HEK293 (cell line): ENCODE measurements around the gene IRX3.

Experiments used
- CTCF ChIA-PET: fragments of 350-600 bp; formaldehyde crosslinking; extraction: SDS; loops from one replicate; lab custom pipeline; 2021; ENCODE audit warnings: antibody characterized with exemption; lab: Yijun Ruan, JAX
- POLR2A ChIA-PET: fragments of 300-600 bp; formaldehyde crosslinking; extraction: SDS; loops from one replicate; lab custom pipeline; 2020; ENCODE audit warnings: antibody characterized with exemption, inconsistent platforms; lab: Yijun Ruan, JAX
- H3K27ac ChIP-seq: fragments of 200-500 bp; sonication (Bioruptor generic); 2 replicates; pipeline ENCODE4 v1.5.1; 2014; ENCODE audit warnings: low read depth, low read length, control low read depth, inconsistent platforms; ENCODE audit errors: extremely low read depth
- H3K36me3 ChIP-seq, 2 experiments: fragments of 200-500 bp in 1 of 2; sonication (Bioruptor generic) in 1 of 2; 1 replicate in 1 of 2; 2 replicates in 1 of 2; pipeline ENCODE4 v1.5.1; 2014 to 2017; ENCODE audit warnings: inconsistent platforms in 2 of 2, low read length in 2 of 2; ENCODE audit not compliant: control insufficient read depth in 2 of 2, insufficient read depth in 1 of 2
- H3K4me1 ChIP-seq: fragments of 200-500 bp; sonication (Bioruptor generic); 2 replicates; pipeline ENCODE4 v1.5.1; 2014; ENCODE audit warnings: mild to moderate bottlenecking, low read length, inconsistent platforms; ENCODE audit not compliant: control insufficient read depth, insufficient read depth
- H3K4me3 ChIP-seq: 2 replicates; pipeline ENCODE4 v1.5.1; 2011; ENCODE audit warnings: low read depth, mild to moderate bottlenecking, control low read depth, low read length, moderate library complexity
- H3K9me3 ChIP-seq: fragments of 200-500 bp; sonication (Bioruptor generic); 2 replicates; pipeline ENCODE4 v1.5.1; 2014; ENCODE audit warnings: low read depth, low read length, inconsistent platforms; ENCODE audit not compliant: control insufficient read depth, insufficient read depth
- BCL11A ChIP-seq: fragments of 450-650 bp; formaldehyde crosslinking; IDR thresholded peaks from 2 replicates; pipeline ENCODE4 v1.5.1; 2016; ENCODE audit warnings: low read depth, missing biosample characterization, missing genetic modification characterization
- ELK4 ChIP-seq: IDR thresholded peaks from 2 replicates; pipeline ENCODE4 v1.6.1; 2011; ENCODE audit warnings: mild to moderate bottlenecking, low read depth, low read length, borderline replicate concordance
- KLF10 ChIP-seq: fragments of 450-650 bp; IDR thresholded peaks from 2 replicates; pipeline ENCODE4 v1.5.1; 2018; ENCODE audit warnings: missing biosample characterization, mild to moderate bottlenecking, missing genetic modification characterization
- KLF7 ChIP-seq: fragments of 450-650 bp; formaldehyde crosslinking; IDR thresholded peaks from 2 replicates; pipeline ENCODE4 v1.5.1; 2016; ENCODE audit warnings: missing biosample characterization, missing genetic modification characterization, borderline replicate concordance
- PATZ1 ChIP-seq: fragments of 450-650 bp; formaldehyde crosslinking; IDR thresholded peaks from 2 replicates; pipeline ENCODE4 v1.5.1; 2016; ENCODE audit warnings: missing biosample characterization, missing genetic modification characterization
- REPIN1 ChIP-seq: fragments of 450-650 bp; formaldehyde crosslinking; IDR thresholded peaks from 2 replicates; pipeline ENCODE4 v1.5.1; 2017; ENCODE audit warnings: missing biosample characterization, missing genetic modification characterization, low read depth
- ZBTB10 ChIP-seq: fragments of 450-650 bp; formaldehyde crosslinking; IDR thresholded peaks from 2 replicates; pipeline ENCODE4 v1.5.1; 2016; ENCODE audit warnings: missing biosample characterization, missing genetic modification characterization
- ZBTB17 ChIP-seq: fragments of 450-650 bp; formaldehyde crosslinking; IDR thresholded peaks from 2 replicates; pipeline ENCODE4 v1.5.1; 2016; ENCODE audit warnings: missing biosample characterization, missing genetic modification characterization
- ZBTB49 ChIP-seq: fragments of 450-650 bp; formaldehyde crosslinking; IDR thresholded peaks from 2 replicates; pipeline ENCODE4 v1.5.1; 2016; ENCODE audit warnings: missing biosample characterization, missing genetic modification characterization, low read depth
- ZBTB8A ChIP-seq: fragments of 450-650 bp; formaldehyde crosslinking; IDR thresholded peaks from 2 replicates; pipeline ENCODE4 v1.5.1; 2016; ENCODE audit warnings: missing biosample characterization, missing genetic modification characterization
- ZFP41 ChIP-seq: fragments of 450-650 bp; formaldehyde crosslinking; IDR thresholded peaks from 2 replicates; pipeline ENCODE4 v1.5.1; 2016; ENCODE audit warnings: missing biosample characterization, missing genetic modification characterization, borderline replicate concordance
- ZIC2 ChIP-seq: fragments of 450-650 bp; formaldehyde crosslinking; IDR thresholded peaks from 2 replicates; pipeline ENCODE4 v1.5.1; 2016; ENCODE audit warnings: missing biosample characterization, missing genetic modification characterization
- ZNF155 ChIP-seq: fragments of 450-650 bp; formaldehyde crosslinking; IDR thresholded peaks from 2 replicates; pipeline ENCODE4 v1.5.1; 2016; ENCODE audit warnings: missing biosample characterization, missing genetic modification characterization
- ZNF184 ChIP-seq: fragments of 450-650 bp; IDR thresholded peaks from 2 replicates; pipeline ENCODE4 v1.5.1; 2018; ENCODE audit warnings: missing biosample characterization, mild to moderate bottlenecking, missing genetic modification characterization
- ZNF2 ChIP-seq: fragments of 450-650 bp; formaldehyde crosslinking; IDR thresholded peaks from 2 replicates; pipeline ENCODE4 v1.5.1; 2016; ENCODE audit warnings: missing biosample characterization, missing genetic modification characterization
- ZNF211 ChIP-seq: fragments of 450-650 bp; formaldehyde crosslinking; IDR thresholded peaks from 2 replicates; pipeline ENCODE4 v1.5.1; 2016; ENCODE audit warnings: low read depth, missing biosample characterization, missing genetic modification characterization
- ZNF335 ChIP-seq: fragments of 450-650 bp; formaldehyde crosslinking; conservative IDR thresholded peaks from 2 replicates; pipeline ENCODE4 v1.5.1; 2016; ENCODE audit warnings: missing biosample characterization, missing genetic modification characterization
- ZNF366 ChIP-seq: fragments of 450-650 bp; formaldehyde crosslinking; conservative IDR thresholded peaks from 2 replicates; pipeline ENCODE4 v1.5.1; 2016; ENCODE audit warnings: missing biosample characterization, missing genetic modification characterization
- ZNF394 ChIP-seq: fragments of 450-650 bp; formaldehyde crosslinking; IDR thresholded peaks from 2 replicates; pipeline ENCODE4 v1.5.1; 2016; ENCODE audit warnings: missing biosample characterization, missing genetic modification characterization, mild to moderate bottlenecking, moderate library complexity, borderline replicate concordance
- ZNF645 ChIP-seq: fragments of 450-650 bp; formaldehyde crosslinking; IDR thresholded peaks from 2 replicates; pipeline ENCODE4; 2016; ENCODE audit warnings: missing biosample characterization, missing genetic modification characterization
- ZNF660 ChIP-seq: fragments of 450-650 bp; IDR thresholded peaks from 2 replicates; pipeline ENCODE4 v1.5.1; 2018; ENCODE audit warnings: missing biosample characterization, mild to moderate bottlenecking, missing genetic modification characterization
- ZNF701 ChIP-seq: fragments of 450-650 bp; formaldehyde crosslinking; IDR thresholded peaks from 2 replicates; pipeline ENCODE4 v1.5.1; 2016; ENCODE audit warnings: missing biosample characterization, missing genetic modification characterization
- ZNF777 ChIP-seq: fragments of 450-650 bp; formaldehyde crosslinking; IDR thresholded peaks from 2 replicates; pipeline ENCODE4 v1.5.1; 2017; ENCODE audit warnings: missing biosample characterization, missing genetic modification characterization, borderline replicate concordance
- ZSCAN18 ChIP-seq: fragments of 450-650 bp; formaldehyde crosslinking; IDR thresholded peaks from 2 replicates; pipeline ENCODE4 v1.5.1; 2016; ENCODE audit warnings: missing biosample characterization, missing genetic modification characterization

The IRX3 gene

GRCh38 chr16:54285414-54286089 lies 1.0 kb downstream of the IRX3 start (continued):
- TF ChIP-seq KLF10 (tag by site-specific recombination) = 0 out of 2 replicates have a peak, but pooled peaks have one; percentile 13
- no peak for TF ChIP-seq BCL11A (tag by site-specific recombination)
- peak; percentile 29 for TF ChIP-seq PATZ1 (tag by site-specific recombination)
- 0 out of 2 replicates have a peak, but pooled peaks have one; percentile 2 for TF ChIP-seq ZBTB8A
- peak; percentile 69; the same call in 1 of the 2 replicates for TF ChIP-seq ZBTB10 (tag by site-specific recombination)
- no peak for TF ChIP-seq ZNF701 (tag by site-specific recombination)
- no peak; the same call in 1 of the 2 replicates for TF ChIP-seq ZIC2
- 0 out of 2 replicates have a peak, but pooled peaks have one; percentile 2 for TF ChIP-seq ZNF366 (tag by site-specific recombination)

GRCh38 chr16:54284931-54285413 lies 1.6 kb downstream of the IRX3 start:
- Histone ChIP-seq H3K9me3 (no peaks in the 10 kb centered on the region), H3K36me3 (peaks cover 10 to 29% of the 10 kb centered on the region in 2 experiments), H3K4me1 (0 out of 2 replicates have a peak, but pooled peaks cover 2% of the 10 kb centered on the region), H3K27ac (peak overlapping the region; percentile 98), H3K4me3 (peak overlapping the region; percentile 65)
- ChIA-PET CTCF (interaction anchor here (0.6 to 1.4 kb wide), 3 partner anchors 393 to 755 kb away, joined by 3 read pairs; no protein-coding TSS in a partner anchor), POLR2A (interaction anchor here (0.6 to 3.4 kb wide), 3 partner anchors 13 to 645 kb away, joined by 3 to 23 read pairs (median 3); partner anchors contain the start of gene IRX5)
- TF ChIP-seq ZNF660 (tag by site-specific recombination) = no peak
- TF ChIP-seq ZNF184 (tag by site-specific recombination) = no peak
- TF ChIP-seq BCL11A (tag by site-specific recombination) = no peak
- no peak for TF ChIP-seq ELK4
- TF ChIP-seq ZNF777 (tag by site-specific recombination) = peak; percentile 91
- TF ChIP-seq ZNF155 (tag by site-specific recombination) = no peak
- TF ChIP-seq ZNF335 (tag by site-specific recombination) = peak; percentile 77
- TF ChIP-seq ZNF394 (tag by site-specific recombination) = no peak
- no peak for TF ChIP-seq ZSCAN18
- no peak for TF ChIP-seq ZNF211 (tag by site-specific recombination)
- TF ChIP-seq ZFP41 (tag by site-specific recombination) = no peak
- TF ChIP-seq KLF7 = no peak; the same call in 1 of the 2 replicates
- TF ChIP-seq ZBTB17 (tag by site-specific recombination) = peak; percentile 80
- TF ChIP-seq ZNF2 = no peak; the same call in 1 of the 2 replicates
- TF ChIP-seq ZNF645 = no peak
- no peak for TF ChIP-seq REPIN1 (tag by site-specific recombination)
- no peak for TF ChIP-seq ZBTB49 (tag by site-specific recombination)
- no peak for TF ChIP-seq ZBTB8A
